SK-N-DZ (cell line): ENCODE results near the gene MFSD12.
"Not testable (repeated sequence)": the region's sequence is repeated elsewhere in the genome, so short reads cannot be mapped to it uniquely, and the experiment has no call there.

Experiments used
- DNase-seq: peaks from one replicate; pipeline ENCODE4 v3.0.0-alpha.2; 2015; ENCODE audit warnings: low spot score

The MFSD12 gene

GRCh38 chr19:3537438-3538240 is 19.7 kb downstream of the MFSD12 start:
- DNase-seq: no peak

- no peak for DNase-seq
Measured at GRCh38 chr19:3537101-3537437, 20.3 kb downstream of the MFSD12 start.

DNA sequence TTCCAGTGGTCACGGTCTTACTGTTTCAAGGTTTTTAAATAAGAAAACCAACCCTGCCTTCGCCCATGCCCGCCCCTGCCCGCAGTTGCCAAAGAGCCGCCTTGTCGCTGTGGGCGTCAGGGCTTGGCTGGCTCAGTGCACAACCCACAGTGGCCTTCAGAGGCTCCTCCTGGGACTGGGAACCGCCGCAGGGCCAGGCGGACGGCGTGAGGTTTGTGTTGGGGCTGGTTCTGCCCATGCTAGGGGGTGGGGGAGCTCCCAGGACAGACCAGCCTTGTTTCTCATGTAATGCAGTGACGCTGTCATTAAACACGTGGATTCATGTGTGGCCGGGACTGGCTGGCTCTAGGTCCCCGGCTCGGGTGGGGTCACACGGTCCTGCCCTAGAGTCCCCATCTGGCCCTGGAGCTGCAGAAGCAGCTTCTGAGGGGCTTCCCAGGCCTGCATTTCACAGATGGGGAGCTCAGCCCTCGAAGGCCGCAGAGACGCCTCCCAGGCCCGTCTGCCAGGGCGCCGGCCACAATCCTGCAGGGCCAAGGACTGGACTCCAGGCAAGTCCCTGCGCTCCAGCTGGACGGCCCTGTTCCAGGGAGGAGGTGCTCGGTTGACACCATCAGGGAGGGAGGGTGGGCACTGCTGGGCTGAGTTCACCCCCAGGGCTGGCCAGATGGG is 20.8 kb downstream of the MFSD12 start:
- DNase-seq: no peak

- DNase-seq: no peak
Measured at GRCh38 chr19:3535981-3536380, 21.4 kb downstream of the MFSD12 start.

GRCh38 chr19:3535563-3535965 is 21.8 kb downstream of the MFSD12 start:
- DNase-seq: no peak

GRCh38 chr19:3535235-3535535 is 22.2 kb downstream of the MFSD12 start:
- DNase-seq: no peak

- no peak for DNase-seq
Measured at GRCh38 chr19:3534375-3535234, 22.8 kb downstream of the MFSD12 start.

DNA sequence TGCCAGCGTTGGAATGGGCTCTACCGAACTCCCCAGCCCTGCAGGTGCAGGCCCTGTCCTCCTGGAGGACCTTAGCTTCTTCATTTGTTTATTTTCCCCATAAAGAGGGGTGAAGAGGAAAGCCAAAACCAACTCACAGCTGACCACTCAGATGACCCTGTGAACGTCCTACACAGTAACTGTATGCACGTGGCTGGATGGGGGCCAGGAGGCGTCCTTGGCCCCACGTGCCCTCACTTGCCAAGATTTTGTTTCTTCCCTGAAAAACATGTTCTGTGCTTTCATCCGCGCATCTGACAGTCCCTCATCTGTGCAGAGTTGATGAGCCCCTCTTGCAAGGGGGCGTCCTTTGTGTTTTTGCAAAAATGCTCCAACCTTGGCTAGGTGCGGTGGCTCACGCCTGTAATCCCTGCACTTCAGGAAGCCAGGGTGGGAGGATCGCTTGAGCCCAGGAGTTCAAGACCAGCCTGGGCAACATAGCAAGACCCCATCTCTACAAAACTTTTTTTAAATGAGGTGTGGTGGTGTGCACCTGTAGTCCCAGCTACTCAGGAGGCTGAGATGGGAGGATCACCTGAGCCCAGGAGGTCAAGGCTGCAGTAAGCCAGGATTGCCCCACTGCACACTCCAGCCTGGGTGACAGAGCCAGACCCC is 23.7 kb downstream of the MFSD12 start:
- DNase-seq: no peak

DNA sequence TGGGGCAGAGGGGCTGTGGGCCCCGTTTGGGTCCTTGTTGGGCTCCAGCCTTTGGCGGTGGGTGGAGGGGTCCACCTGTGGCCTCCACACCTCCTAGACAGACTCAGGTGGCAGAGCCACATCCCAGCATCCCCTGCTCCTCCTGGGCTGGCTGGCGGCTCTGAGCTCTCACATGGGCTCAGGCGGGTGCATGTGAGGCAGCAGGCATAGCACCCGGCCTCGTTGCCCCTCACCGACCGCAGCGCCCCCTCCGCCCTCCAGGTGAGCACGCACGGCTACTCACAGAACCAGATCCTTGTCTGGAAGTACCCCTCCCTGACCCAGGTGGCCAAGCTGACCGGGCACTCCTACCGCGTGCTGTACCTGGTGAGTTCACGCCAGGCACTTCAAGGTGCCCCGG is 24.4 kb downstream of the MFSD12 start:
- no peak for DNase-seq

DNA sequence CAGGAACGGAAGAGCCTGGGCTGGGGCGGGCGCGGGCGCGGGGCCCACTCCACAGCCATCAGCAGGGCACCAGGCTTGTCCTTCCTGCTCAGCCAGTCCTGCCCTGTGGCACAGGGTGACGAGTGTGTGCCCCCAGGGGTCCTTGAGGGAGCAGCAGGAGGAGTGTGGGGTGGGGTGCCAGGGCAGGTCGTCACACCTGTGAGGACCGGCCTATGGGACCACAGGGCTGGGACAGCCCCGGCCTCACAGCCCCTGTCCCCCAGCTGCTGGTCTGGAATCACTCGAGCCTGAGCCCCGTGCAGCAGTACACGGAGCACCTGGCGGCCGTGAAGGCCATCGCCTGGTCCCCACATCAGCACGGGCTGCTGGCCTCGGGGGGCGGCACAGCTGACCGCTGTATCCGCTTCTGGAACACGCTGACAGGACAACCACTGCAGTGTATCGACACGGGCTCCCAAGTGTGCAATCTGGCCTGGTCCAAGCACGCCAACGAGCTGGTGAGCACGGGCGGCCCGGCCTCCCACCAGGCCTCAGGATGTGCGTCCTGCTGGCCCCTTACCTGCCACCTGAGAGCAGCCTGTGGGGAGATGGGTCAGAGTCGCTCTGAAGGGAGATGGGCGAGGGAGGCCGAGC is 25.1 kb downstream of the MFSD12 start:
- DNase-seq: no peak

GRCh38 chr19:3531716-3532115 is 25.7 kb downstream of the MFSD12 start:
- DNase-seq: no peak

- no peak for DNase-seq
Measured at GRCh38 chr19:3530389-3530788, 27.0 kb downstream of the MFSD12 start.

GRCh38 chr19:3529299-3529698 is 28.1 kb downstream of the MFSD12 start:
- DNase-seq: not testable (repeated sequence)

DNA sequence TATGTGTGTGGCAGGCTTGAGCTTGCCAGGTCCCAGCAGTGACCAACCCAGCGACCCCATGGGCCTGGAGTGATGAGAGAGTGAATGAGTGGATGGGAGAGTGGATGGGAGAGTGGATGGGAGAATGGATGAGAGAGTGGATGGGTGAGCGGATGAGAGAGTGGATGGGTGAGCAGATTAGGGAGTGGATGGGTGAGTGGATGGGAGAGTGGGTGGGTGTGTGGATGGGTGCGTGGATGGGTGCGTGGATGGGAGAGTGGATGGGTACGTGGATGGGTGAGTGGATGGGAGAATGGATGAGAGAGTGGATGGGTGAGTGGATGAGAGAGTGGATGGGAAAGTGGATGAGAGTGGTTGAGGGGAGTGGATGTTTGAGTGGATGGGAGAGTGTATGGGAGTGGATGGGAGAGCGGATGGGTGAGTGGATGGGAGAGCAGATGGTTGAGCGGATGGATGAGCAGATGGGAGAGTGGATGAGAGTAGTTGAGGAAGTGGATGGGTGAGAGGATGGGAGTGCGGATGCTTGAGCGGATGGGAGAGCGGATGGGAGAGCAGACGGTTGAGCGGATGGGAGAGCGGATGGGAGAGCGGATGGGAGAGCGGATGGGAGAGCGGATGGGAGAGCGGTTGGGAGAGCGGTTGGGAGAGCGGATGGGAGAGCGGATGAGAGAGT is 28.7 kb downstream of the MFSD12 start:
- no peak for DNase-seq

- no peak for DNase-seq
Measured at GRCh38 chr19:3528080-3528479, 29.3 kb downstream of the MFSD12 start.

GRCh38 chr19:3527238-3527910 is 30.0 kb downstream of the MFSD12 start:
- no peak for DNase-seq

- no peak for DNase-seq
Measured at GRCh38 chr19:3526507-3527237, 30.7 kb downstream of the MFSD12 start.

GRCh38 chr19:3524904-3525451 is 32.4 kb downstream of the MFSD12 start:
- no peak for DNase-seq

DNA sequence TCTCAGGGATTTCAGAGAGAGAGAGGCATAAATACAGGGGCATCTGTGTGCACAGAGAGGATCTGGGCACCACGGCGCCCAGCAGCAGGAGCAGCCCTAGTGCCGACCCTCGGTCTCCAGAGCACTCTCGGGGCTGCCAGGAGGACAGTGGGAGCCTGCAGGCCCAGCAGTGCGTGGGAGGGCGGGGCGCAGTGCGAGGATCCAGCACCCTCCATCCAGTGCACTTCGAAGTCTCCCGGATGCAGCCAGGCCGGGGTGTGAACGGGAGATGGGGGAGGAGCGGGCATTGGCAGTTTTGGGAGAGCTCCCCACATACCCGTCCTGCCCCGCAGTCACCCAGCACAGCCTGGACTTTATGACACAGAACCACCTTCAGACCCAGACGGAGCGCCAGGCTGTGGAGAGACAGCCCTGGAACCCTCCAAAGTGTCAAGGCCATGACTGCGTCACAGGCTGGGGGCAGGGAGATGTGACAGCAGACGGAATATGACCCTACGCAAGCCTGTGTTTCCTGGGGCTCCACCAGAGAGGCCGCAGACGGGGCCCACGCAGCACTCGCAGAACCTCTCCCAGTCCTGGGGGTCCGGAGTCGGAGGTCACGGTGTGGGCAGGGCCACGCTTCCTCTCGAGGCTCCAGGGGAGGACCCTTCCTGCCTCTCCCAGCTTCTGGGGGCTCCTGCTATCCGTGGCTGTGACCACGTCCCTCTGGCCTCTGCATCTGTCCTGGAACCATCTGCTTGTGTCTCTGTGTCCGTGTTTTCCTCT is 33.1 kb downstream of the MFSD12 start:
- DNase-seq: no peak
